ENCODE data around the gene TNFRSF21.

Gene TNFRSF21

GRCh38 chr6:47299965-47300364 is 9.7 kb downstream of the TNFRSF21 start:
- peaks cover 1% of the 10 kb centered on the region for H3K4me1 ChIP-seq (ENCODE audit: control insufficient read depth, insufficient read depth, low read length)
- H3K36me3 ChIP-seq (ENCODE audit: control insufficient read depth, insufficient read depth, low read length) = no peaks in the 10 kb centered on the region
- no peak overlapping the region for H3K4me3 ChIP-seq (ENCODE audit: low read length)
- H3K27me3 ChIP-seq (ENCODE audit: control insufficient read depth, insufficient read depth, low read length) = no peaks in the 10 kb centered on the region
- H3K27ac ChIP-seq (ENCODE audit: low read depth, low read length) = no peak overlapping the region
- no peak overlapping the region for H3K9ac ChIP-seq (ENCODE audit: low read length)

- Histone ChIP-seq H3K9ac (ENCODE audit: low read length) (no peak overlapping the region), H3K27ac (ENCODE audit: low read depth, low read length) (no peak overlapping the region), H3K36me3 (ENCODE audit: control insufficient read depth, insufficient read depth, low read length) (no peaks in the 10 kb centered on the region), H3K4me1 (ENCODE audit: control insufficient read depth, insufficient read depth, low read length) (peaks cover 3% of the 10 kb centered on the region), H3K27me3 (ENCODE audit: control insufficient read depth, insufficient read depth, low read length) (no peaks in the 10 kb centered on the region), H3K4me3 (ENCODE audit: low read length) (no peak overlapping the region)
These were observed 11.2 kb downstream of the TNFRSF21 start for GRCh38 chr6:47298475-47298874.

GRCh38 chr6:47294990-47295389 is 14.7 kb downstream of the TNFRSF21 start:
- Histone ChIP-seq H3K27ac (ENCODE audit: low read depth, low read length) (no peak overlapping the region), H3K36me3 (ENCODE audit: control insufficient read depth, insufficient read depth, low read length) (no peaks in the 10 kb centered on the region), H3K4me1 (ENCODE audit: control insufficient read depth, insufficient read depth, low read length) (peaks cover 3% of the 10 kb centered on the region), H3K27me3 (ENCODE audit: control insufficient read depth, insufficient read depth, low read length) (no peaks in the 10 kb centered on the region), H3K4me3 (ENCODE audit: low read length) (no peak overlapping the region), H3K9ac (ENCODE audit: low read length) (no peak overlapping the region)

- no peak overlapping the region for H3K9ac ChIP-seq (ENCODE audit: low read length)
- H3K27me3 ChIP-seq (ENCODE audit: control insufficient read depth, insufficient read depth, low read length) = no peaks in the 10 kb centered on the region
- no peaks in the 10 kb centered on the region for H3K36me3 ChIP-seq (ENCODE audit: control insufficient read depth, insufficient read depth, low read length)
- H3K4me1 ChIP-seq (ENCODE audit: control insufficient read depth, insufficient read depth, low read length) = peaks cover 3% of the 10 kb centered on the region
- H3K27ac ChIP-seq (ENCODE audit: low read depth, low read length) = no peak overlapping the region
- no peak overlapping the region for H3K4me3 ChIP-seq (ENCODE audit: low read length)
These were observed 16.8 kb downstream of the TNFRSF21 start for GRCh38 chr6:47292944-47293343.

GRCh38 chr6:47292027-47292426 is 17.7 kb downstream of the TNFRSF21 start:
- Histone ChIP-seq H3K27me3 (ENCODE audit: control insufficient read depth, insufficient read depth, low read length) (no peaks in the 10 kb centered on the region), H3K36me3 (ENCODE audit: control insufficient read depth, insufficient read depth, low read length) (no peaks in the 10 kb centered on the region), H3K4me3 (ENCODE audit: low read length) (no peak overlapping the region), H3K9ac (ENCODE audit: low read length) (no peak overlapping the region), H3K4me1 (ENCODE audit: control insufficient read depth, insufficient read depth, low read length) (peaks cover 3% of the 10 kb centered on the region), H3K27ac (ENCODE audit: low read depth, low read length) (no peak overlapping the region)

- H3K9ac ChIP-seq (ENCODE audit: low read length) = no peak overlapping the region
- no peak overlapping the region for H3K4me3 ChIP-seq (ENCODE audit: low read length)
- H3K36me3 ChIP-seq (ENCODE audit: control insufficient read depth, insufficient read depth, low read length) = peaks cover 5% of the 10 kb centered on the region
- H3K27ac ChIP-seq (ENCODE audit: low read depth, low read length) = no peak overlapping the region
- peaks cover 3% of the 10 kb centered on the region for H3K4me1 ChIP-seq (ENCODE audit: control insufficient read depth, insufficient read depth, low read length)
- H3K27me3 ChIP-seq (ENCODE audit: control insufficient read depth, insufficient read depth, low read length) = no peaks in the 10 kb centered on the region
These were observed 19.4 kb downstream of the TNFRSF21 start for GRCh38 chr6:47290124-47290834.

- Histone ChIP-seq H3K27me3 (ENCODE audit: control insufficient read depth, insufficient read depth, low read length) (no peaks in the 10 kb centered on the region), H3K4me1 (ENCODE audit: control insufficient read depth, insufficient read depth, low read length) (no peaks in the 10 kb centered on the region), H3K9ac (ENCODE audit: low read length) (no peak overlapping the region), H3K4me3 (ENCODE audit: low read length) (no peak overlapping the region), H3K27ac (ENCODE audit: low read depth, low read length) (no peak overlapping the region), H3K36me3 (ENCODE audit: control insufficient read depth, insufficient read depth, low read length) (peaks cover 9% of the 10 kb centered on the region)
These were observed 21.2 kb downstream of the TNFRSF21 start for GRCh38 chr6:47288267-47289090.

- Histone ChIP-seq H3K36me3 (ENCODE audit: control insufficient read depth, insufficient read depth, low read length) (peaks cover 9% of the 10 kb centered on the region), H3K4me3 (ENCODE audit: low read length) (no peak overlapping the region), H3K9ac (ENCODE audit: low read length) (no peak overlapping the region), H3K27ac (ENCODE audit: low read depth, low read length) (no peak overlapping the region), H3K27me3 (ENCODE audit: control insufficient read depth, insufficient read depth, low read length) (no peaks in the 10 kb centered on the region), H3K4me1 (ENCODE audit: control insufficient read depth, insufficient read depth, low read length) (no peaks in the 10 kb centered on the region)
These were observed 23.4 kb downstream of the TNFRSF21 start for GRCh38 chr6:47286301-47286700.

GRCh38 chr6:47283993-47284392 is 25.7 kb downstream of the TNFRSF21 start:
- Histone ChIP-seq H3K4me1 (ENCODE audit: control insufficient read depth, insufficient read depth, low read length) (no peaks in the 10 kb centered on the region), H3K27me3 (ENCODE audit: control insufficient read depth, insufficient read depth, low read length) (no peaks in the 10 kb centered on the region), H3K36me3 (ENCODE audit: control insufficient read depth, insufficient read depth, low read length) (peaks cover 9% of the 10 kb centered on the region), H3K27ac (ENCODE audit: low read depth, low read length) (no peak overlapping the region), H3K4me3 (ENCODE audit: low read length) (no peak overlapping the region), H3K9ac (ENCODE audit: low read length) (no peak overlapping the region)

- no peaks in the 10 kb centered on the region for H3K36me3 ChIP-seq (ENCODE audit: control insufficient read depth, insufficient read depth, low read length)
- no peak overlapping the region for H3K27ac ChIP-seq (ENCODE audit: low read depth, low read length)
- H3K4me1 ChIP-seq (ENCODE audit: control insufficient read depth, insufficient read depth, low read length) = no peaks in the 10 kb centered on the region
- H3K9ac ChIP-seq (ENCODE audit: low read length) = no peak overlapping the region
- no peaks in the 10 kb centered on the region for H3K27me3 ChIP-seq (ENCODE audit: control insufficient read depth, insufficient read depth, low read length)
- no peak overlapping the region for H3K4me3 ChIP-seq (ENCODE audit: low read length)
These were observed 31.2 kb downstream of the TNFRSF21 start for GRCh38 chr6:47278545-47278944.

- Histone ChIP-seq H3K4me1 (ENCODE audit: control insufficient read depth, insufficient read depth, low read length) (no peaks in the 10 kb centered on the region), H3K27me3 (ENCODE audit: control insufficient read depth, insufficient read depth, low read length) (no peaks in the 10 kb centered on the region), H3K36me3 (ENCODE audit: control insufficient read depth, insufficient read depth, low read length) (no peaks in the 10 kb centered on the region), H3K9ac (ENCODE audit: low read length) (no peak overlapping the region), H3K27ac (ENCODE audit: low read depth, low read length) (no peak overlapping the region), H3K4me3 (ENCODE audit: low read length) (no peak overlapping the region)
These were observed 32.0 kb downstream of the TNFRSF21 start for GRCh38 chr6:47277702-47278101.

GRCh38 chr6:47276377-47276776 is 33.3 kb downstream of the TNFRSF21 start:
- Histone ChIP-seq H3K9ac (ENCODE audit: low read length) (no peak overlapping the region), H3K27ac (ENCODE audit: low read depth, low read length) (no peak overlapping the region), H3K4me1 (ENCODE audit: control insufficient read depth, insufficient read depth, low read length) (no peaks in the 10 kb centered on the region), H3K27me3 (ENCODE audit: control insufficient read depth, insufficient read depth, low read length) (no peaks in the 10 kb centered on the region), H3K36me3 (ENCODE audit: control insufficient read depth, insufficient read depth, low read length) (no peaks in the 10 kb centered on the region), H3K4me3 (ENCODE audit: low read length) (no peak overlapping the region)

GRCh38 chr6:47275640-47276039 is 34.1 kb downstream of the TNFRSF21 start:
- Histone ChIP-seq H3K27ac (ENCODE audit: low read depth, low read length) (no peak overlapping the region), H3K27me3 (ENCODE audit: control insufficient read depth, insufficient read depth, low read length) (no peaks in the 10 kb centered on the region), H3K4me1 (ENCODE audit: control insufficient read depth, insufficient read depth, low read length) (no peaks in the 10 kb centered on the region), H3K4me3 (ENCODE audit: low read length) (no peak overlapping the region), H3K36me3 (ENCODE audit: control insufficient read depth, insufficient read depth, low read length) (no peaks in the 10 kb centered on the region), H3K9ac (ENCODE audit: low read length) (no peak overlapping the region)

All from rectal smooth muscle tissue (tissue), 1 donor.